ENCODE results near the gene PACS2.

Gene PACS2

GRCh38 chr14:105412771-105413543 lies 98.4 kb downstream of the PACS2 start:
- no peak for DNase-seq

GRCh38 chr14:105413544-105413886 lies 99.0 kb downstream of the PACS2 start:
- no peak for DNase-seq

GRCh38 chr14:105414456-105415371 lies 100.2 kb downstream of the PACS2 start:
- no peak for DNase-seq

GRCh38 chr14:105415481-105416428 lies 101.2 kb downstream of the PACS2 start:
- DNase-seq, result no peak

- no peak for DNase-seq
Measured at GRCh38 chr14:105416671-105417070, 102.1 kb downstream of the PACS2 start.

GRCh38 chr14:105417690-105418121 lies 103.2 kb downstream of the PACS2 start:
- no peak for DNase-seq

- no peak for DNase-seq
Measured at GRCh38 chr14:105418269-105419194, 104.0 kb downstream of the PACS2 start.

GRCh38 chr14:105419195-105420091 lies 104.9 kb downstream of the PACS2 start, which contains the start of gene MTA1:
Gene MTA1, plus strand, starts transcription at chr14:105419827. Its CDS starts 209 bp downstream, at chr14:105420036.
- DNase-seq, result no peak

- no peak for DNase-seq
Measured at GRCh38 chr14:105420101-105420973, 105.8 kb downstream of the PACS2 start.

GRCh38 chr14:105420974-105421674 lies 106.6 kb downstream of the PACS2 start:
- no peak for DNase-seq

- DNase-seq, result no peak
Measured at GRCh38 chr14:105421723-105422615, 107.4 kb downstream of the PACS2 start.

- DNase-seq, result no peak
Measured at GRCh38 chr14:105422695-105423487, 108.3 kb downstream of the PACS2 start.

GRCh38 chr14:105423488-105424195 lies 109.1 kb downstream of the PACS2 start:
- DNase-seq, result no peak

- no peak for DNase-seq
Measured at GRCh38 chr14:105424861-105425260, 110.3 kb downstream of the PACS2 start.

- DNase-seq, result no peak
Measured at GRCh38 chr14:105425823-105426247, 111.3 kb downstream of the PACS2 start.

Measured in GOT3 (cell line).